GM21786 (cell line): ENCODE data around the gene MUC2.

Experiments
- ATAC-seq: cut with Tn5 transposase; IDR thresholded peaks from one replicate; pipeline ENCODE4 v1.9.1; 2021; ENCODE audit not compliant: unreplicated experiment

MUC2 gene

DNA sequence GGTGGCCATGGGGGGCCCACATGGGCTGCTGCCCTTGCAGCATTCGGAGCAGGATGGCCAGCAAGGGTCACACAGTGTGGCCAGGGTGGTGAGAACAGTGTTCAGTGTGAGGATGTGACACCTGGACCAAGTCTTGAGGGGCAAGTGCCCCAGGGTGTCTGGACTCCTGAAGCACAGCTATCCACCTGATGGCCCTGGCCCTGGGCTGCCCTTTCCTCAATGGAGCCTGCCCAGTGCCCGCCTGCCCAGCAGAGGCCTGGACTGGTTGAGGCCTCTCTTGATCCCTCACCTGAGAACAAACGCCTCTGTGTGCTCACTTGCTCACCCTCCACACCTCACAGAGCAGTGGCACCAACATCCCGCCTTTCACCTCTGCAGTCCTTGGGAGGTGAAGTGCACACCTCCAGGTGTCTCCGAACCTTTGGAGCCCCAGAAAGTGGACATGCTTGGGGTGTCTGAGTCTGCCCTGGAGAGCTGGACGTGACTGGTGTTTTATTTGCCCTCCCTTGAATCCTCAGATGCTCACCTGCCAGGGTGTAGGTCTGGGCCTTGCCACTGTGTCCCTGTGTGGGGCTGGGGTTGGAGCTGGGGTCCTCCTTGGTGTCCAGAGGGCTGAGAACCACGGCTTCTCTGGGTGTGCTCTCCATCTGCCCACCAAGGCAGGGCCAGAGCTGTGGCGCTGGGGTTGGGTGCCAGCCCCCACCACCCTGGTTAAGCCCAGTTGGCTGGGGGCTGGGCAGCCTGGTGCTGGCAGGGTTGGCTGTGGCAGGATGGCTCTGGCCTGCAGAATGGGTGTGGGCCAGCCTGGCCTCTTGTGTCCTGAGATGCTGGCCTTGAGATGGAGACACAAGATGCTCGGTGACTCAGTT lies 3.8 kb upstream of the MUC2 start:
- ATAC-seq: no peak

DNA sequence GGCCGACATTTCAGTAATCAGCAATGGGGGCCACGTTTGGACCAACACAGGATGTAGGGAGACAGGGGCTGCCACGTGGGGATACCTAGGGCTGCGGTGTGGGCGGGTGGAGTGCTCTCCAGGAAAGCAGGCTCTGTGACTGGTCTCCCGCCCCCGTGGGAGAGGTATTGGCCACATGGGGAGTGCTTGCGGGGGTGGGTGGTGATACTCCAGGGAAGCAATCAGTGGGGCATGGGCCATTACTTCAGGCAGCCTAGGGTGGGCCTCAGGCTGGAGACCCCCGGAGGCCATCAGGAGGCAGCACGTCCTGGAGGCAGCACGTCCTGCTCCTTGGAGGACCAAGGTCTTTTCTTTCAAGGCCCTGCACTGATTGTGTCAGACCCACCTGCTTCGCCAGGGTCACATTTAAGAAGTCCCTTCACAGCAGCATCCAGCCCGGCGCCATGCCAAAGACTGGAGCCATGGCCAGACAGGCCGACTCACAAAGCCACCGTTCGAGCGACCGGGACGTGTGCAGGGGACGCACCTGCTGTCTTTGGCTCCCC lies 3.0 kb upstream of the MUC2 start:
- ATAC-seq: no peak

DNA sequence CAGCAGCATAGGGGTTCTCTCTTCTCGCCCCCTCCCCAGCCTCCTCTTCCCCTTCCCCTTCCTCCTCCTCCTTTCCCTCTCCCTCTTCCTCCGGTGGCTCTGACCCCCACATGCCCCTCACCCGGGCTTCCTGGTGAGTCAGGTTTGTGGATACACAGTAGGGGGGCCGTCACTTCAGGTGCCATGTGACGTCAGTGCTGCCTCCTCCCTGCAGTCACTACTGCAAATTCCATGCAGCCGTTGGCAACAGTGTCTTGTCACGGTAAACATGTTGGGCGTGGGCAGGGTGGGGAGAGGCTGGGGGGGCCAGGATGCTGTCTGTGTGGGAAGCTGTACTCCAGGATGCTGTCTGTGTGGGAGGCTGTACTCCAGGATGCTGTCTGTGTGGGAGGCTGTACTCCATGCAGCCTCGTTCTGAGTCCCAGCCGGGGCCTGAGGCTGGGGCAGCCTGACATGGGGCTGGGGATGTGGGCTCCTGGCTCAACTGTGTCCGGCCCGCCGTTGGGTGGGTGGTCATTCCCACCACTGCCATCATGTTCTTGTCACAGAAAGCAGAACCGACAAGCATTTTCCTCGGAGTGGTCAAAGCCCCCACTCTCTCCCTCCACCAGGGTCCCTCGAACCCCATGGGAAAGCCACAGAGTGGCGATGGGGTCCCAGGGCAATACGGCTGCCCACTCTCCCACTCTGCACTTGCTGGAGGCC lies 2.4 kb upstream of the MUC2 start:
- ATAC-seq: no peak

DNA sequence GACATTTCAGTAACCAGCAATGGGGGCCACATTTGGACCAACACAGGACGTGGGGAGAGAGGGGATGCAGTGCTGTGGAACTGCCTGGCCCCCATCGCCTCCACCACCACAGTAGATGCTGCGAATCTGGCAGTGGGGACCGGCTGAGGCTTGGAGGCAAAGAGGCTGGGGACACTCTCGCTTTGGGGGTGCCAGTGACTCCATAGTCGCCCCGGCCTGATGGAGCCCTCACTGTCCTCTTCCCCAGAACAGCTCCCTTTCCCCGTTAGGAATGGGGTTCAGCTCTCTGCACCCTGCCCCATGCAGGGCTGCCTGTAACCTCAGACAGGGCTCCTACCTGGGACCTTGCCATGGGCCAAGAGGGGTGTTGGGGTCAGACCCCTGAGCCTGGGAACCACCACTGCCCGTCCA lies 1.8 kb upstream of the MUC2 start:
- no peak for ATAC-seq

DNA sequence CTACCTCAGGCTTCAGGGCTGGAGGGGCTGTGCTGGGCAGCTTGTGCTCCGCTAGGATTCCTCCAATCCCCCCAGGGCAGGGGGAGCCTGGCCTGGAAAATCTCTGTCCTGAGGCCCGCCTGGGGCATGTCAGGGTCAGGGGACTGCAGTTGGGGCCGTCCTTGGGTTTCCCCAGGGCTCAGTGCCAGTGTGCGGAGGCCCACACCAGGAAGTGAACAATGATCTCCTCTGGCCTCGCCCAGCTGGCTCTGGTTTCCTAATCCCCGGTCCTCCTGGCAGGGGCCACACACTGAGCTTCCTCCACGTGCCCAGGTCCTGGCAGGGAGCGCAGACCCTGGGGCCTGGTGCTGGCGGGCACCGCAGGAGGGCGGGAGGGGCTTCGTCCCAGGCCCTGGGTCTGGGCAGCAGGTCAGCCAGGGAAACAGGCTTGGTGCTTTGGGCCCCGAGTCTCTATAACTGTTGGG lies 1.4 kb upstream of the MUC2 start:
- no peak for ATAC-seq

DNA sequence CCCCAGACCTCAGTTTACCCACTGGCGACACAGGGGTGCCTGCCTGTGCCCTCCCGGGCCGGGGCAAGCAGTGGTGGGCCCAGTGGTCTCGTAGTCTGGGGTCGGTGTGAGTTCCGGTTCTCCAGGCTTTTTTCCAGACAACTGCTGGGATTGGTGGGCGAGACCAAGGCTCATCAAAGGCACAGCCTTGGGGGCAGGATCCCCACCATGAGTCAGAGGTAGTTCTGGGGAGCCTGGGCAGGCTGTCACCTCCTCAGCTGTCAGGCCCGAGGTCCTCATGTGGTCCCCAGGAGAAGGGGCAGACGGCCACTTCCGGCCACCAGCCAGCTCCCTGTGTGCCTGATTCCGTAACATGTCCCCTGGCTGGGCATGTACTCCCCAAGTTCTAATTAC lies 827 bp upstream of the MUC2 start:
- no peak for ATAC-seq

DNA sequence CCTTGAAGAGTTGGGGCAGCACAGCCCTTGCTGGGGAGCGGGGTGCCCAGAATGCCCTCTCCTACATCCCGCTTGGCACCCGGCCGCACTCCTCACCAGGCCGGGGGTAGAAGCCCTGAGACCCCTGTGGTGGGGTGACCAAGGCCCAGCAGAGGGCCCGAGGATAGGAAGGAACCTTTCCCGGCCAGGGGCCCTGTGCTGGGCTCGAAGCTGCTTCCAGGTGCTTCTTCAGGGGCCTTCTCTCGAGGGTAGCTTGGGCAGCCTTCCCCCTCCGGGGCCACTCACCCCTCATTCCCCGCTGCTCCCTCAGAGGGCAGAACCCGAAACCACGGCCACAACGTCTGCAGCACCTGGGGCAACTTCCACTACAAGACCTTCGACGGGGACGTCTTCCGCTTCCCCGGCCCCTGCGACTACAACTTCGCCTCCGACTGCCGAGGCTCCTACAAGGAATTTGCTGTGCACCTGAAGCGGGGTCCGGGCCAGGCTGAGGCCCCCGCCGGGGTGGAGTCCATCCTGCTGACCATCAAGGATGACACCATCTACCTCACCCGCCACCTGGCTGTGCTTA lies 752 bp downstream of the MUC2 start:
- no peak for ATAC-seq

DNA sequence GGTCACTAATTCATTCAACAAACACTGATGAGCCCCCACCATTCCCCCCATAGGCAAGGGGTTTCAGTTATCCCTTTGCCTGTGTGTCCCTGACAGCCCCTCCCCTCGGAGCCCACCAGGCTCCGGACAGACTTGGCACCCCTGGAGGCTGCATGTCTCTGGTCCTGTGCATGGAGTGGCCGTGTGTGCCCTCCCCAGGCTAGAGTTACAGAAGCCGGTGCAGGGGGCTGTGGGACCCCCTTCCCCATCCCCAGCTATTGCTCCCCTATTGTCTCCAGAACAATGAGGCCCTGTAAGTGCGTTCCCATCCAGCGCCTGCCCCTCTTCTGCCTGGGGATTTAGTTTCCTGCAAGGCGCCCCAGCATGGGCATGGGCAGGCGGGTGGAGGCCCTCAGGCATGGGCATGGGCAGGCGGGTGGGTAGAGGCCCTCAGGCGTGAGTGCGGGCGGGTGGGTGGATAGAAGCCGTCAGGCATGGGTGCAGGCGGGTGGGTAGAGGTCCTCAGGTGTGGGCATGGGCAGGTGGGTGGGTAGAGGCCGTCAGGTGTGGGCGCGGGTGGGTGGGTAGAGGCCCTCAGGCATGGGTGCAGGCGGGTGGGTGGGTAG lies 1.5 kb downstream of the MUC2 start:
- ATAC-seq: no peak

DNA sequence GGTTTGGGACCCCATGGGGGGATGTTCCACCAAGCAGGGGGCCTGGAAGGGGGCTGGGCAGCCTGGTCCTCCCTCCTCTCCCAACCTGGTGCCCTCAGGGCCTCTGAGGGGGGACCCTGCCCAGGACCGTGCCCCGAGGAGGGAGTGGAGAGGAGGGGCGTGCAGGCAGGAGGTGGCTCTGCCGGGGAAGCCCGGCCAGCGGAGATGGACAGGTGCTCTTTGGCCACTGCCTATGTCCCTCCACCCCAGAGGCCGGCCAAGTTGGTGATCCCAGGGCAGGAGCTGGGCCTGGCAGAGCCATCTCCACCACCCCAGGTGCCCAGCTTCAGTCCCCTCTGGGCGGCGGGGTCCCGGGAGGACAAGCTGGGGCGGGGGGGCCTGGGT lies 2.4 kb downstream of the MUC2 start:
- ATAC-seq: no peak

DNA sequence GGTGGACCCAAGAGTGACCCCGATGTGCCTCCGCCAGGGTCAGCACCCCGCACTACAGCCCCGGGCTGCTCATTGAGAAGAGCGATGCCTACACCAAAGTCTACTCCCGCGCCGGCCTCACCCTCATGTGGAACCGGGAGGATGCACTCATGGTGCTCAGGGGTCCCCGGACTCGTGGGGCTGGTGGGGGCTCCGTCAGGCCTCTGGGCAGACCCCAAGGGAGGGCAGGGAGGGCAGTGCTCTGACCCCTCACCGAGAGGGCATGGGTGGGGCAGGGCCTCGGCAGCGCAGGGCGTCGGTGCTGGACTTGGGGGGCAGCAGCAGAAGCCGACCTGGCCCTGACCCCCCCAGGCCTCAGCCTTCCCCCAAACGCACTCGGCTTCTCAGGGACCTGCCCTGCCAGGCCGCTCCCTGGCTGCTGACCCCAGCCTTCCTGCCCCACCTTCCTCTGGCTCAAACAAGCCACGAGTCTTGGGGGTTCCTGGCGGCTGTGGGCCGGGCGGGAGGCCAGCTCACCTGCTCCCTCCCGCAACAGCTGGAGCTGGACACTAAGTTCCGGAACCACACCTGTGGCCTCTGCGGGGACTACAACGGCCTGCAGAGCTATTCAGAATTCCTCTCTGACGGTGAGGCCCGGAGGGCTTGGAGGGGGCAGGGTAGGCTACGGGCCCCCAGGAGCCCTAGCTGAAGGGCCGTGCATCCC lies 2.9 kb downstream of the MUC2 start:
- no peak for ATAC-seq

DNA sequence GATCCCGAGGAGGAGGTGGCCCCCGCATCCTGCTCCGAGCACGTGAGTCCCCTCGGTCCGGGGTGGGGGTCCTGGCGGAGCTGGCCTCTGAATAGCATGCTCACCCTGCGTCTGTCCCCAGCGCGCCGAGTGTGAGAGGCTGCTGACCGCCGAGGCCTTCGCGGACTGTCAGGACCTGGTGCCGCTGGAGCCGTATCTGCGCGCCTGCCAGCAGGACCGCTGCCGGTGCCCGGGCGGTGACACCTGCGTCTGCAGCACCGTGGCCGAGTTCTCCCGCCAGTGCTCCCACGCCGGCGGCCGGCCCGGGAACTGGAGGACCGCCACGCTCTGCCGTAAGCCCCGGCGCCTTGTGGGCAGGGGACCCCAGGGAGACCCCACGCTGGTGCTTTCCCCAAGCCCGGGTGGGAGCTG lies 3.5 kb downstream of the MUC2 start:
- ATAC-seq: no peak

DNA sequence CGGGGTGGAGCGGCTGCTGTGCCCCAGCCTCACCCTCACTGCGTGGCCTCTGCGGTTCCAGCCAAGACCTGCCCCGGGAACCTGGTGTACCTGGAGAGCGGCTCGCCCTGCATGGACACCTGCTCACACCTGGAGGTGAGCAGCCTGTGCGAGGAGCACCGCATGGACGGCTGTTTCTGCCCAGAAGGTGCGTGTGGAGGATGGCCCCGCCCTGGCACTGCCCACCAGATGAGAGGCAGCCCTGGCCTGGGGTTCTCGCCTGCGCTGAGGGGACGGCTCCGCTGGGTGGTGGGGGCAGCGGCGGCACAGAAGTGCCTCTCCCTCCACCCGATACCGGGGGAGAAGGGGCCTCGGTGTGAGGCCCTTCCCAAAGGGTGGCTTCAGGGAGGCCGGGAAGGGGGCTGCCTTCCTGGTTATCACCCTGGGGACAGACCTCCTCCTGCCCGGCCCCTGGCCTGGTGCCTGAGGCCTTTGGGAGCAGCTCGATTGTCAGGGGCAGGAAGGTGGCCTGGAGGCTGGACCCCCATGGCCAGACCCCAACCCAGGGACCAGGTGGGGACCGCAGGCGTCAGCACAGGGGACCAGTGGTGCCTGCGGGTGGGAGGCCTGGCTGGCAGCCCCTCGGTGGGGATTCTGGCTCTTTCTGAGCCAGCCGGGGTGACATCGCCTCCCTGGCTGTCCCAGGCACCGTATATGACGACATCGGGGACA lies 7.1 kb downstream of the MUC2 start:
- ATAC-seq: no peak

DNA sequence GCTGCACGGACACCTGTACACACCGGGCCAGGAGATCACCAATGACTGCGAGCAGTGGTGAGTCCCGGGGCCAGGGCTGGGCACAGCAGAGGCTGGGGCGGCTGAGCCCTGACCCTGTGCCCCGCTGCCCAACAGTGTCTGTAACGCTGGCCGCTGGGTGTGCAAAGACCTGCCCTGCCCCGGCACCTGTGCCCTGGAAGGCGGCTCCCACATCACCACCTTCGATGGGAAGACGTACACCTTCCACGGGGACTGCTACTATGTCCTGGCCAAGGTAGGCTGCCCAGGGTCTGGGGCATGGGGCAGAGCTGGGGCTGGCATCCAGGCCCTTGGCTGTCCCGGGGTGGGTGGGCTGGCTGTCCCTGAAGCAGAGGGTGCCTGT lies 7.7 kb downstream of the MUC2 start:
- ATAC-seq: no peak

DNA sequence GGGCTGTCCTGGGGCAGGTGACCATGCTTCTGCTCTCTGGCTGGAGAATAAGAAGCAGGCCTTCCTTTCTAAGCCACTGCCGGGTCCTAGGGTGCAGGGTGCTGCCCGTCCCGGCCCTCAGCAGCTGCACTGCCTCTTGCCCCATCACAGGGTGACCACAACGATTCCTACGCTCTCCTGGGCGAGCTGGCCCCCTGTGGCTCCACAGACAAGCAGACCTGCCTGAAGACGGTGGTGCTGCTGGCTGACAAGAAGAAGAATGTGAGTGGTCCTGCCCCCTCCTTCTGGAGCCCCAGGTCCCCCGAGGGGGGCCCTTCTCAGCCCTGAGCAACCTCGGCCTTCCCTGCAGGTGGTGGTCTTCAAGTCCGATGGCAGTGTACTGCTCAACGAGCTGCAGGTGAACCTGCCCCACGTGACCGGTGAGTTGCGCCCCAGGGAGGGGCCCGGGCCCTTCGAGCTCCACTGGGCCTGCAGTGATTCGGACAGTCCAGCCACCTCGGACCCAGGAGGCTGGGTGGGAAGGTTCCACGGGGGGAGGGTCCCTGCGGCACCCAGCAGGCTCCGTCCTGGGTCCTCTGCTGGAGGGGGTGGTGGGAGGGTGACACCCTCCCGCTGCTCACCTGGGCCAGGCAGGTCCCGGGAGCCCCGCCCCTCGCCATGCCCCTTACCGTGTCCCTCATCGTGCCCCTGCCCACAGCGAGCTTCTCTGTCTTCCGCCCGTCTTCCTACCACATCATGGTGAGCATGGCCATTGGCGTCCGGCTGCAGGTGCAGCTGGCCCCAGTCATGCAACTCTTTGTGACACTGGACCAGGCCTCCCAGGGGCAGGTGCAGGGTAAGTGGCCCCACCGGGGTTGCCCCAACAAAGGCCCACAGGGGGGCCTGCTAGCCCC lies 8.3 kb downstream of the MUC2 start:
- no peak for ATAC-seq

DNA sequence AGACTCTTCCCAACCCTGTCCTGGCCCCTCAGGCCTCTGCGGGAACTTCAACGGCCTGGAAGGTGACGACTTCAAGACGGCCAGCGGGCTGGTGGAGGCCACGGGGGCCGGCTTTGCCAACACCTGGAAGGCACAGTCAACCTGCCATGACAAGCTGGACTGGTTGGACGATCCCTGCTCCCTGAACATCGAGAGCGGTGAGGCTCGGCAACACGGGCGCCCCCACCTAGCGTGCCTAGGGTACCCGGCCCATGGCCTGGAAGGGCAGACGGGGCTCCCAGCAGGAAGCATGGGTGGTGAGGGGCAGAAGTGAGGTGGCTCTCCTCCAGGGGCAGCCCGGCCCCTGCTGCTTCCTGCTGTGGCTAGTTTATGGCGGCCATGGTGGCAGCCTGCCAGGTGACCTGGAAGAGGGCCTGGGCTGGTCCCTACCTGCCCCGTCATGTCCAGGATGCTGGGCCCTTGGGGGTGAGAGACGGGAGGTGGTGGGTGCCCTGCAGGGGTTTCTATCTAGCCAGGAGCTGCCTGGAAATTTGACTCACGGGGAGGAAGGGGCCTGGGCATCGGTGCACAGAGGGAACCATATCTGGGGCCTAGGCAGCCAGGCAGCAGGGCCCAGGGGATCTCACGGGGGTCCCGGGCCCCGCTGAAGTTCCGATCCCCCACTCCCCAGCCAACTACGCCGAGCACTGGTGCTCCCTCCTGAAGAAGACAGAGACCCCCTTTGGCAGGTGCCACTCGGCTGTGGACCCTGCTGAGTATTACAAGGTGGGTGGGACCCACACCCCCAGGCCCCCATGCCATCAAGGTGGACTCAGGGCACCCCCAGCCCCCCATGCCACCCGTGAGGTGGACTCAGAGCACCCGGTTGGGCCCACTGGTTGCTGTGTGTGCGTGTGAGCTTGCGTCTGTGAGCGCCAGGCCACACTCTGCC lies 9.2 kb downstream of the MUC2 start:
- ATAC-seq: no peak

DNA sequence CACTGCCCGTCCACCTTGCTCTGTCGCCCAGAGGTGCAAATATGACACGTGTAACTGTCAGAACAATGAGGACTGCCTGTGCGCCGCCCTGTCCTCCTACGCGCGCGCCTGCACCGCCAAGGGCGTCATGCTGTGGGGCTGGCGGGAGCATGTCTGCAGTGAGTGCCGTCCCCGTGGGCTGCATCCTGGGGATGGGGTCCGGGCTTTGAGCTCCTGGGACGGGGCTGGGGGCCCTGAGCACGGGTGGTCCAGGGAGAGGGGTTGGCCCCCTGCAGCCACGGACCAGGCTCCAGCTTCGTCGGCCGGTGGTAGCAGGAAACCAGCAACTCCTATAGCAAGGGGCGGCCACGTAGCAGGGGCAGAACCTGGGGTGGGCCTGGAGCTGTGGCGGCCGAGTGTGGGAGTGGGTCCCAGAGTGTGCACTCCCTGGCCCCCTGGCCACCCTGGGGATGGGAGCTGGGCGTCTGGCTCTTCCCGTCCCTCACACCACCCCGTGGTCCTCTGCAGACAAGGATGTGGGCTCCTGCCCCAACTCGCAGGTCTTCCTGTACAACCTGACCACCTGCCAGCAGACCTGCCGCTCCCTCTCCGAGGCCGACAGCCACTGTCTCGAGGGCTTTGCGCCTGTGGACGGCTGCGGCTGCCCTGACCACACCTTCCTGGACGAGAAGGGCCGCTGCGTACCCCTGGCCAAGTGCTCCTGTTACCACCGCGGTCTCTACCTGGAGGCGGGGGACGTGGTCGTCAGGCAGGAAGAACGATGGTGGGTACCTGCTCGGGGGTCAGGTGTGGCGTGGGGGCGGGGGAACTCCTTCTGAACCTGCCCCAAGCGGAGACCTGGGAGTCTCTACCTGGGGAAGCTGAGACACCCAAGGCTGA lies 10.1 kb downstream of the MUC2 start:
- ATAC-seq: no peak
